HepG2 (cell line): ENCODE data around the gene RIMBP2. TPM values are rescaled to one million over a fixed set of nuclear protein-coding genes. Genes with fewer than 3 reads are reported as not detected.

Experiments used
- ATAC-seq: fragments of 200-7000 bp; cut with Tn5 transposase; 3 replicates; pipeline ENCODE4 v1.9.1; 2020; ENCODE audit warnings: mild to moderate bottlenecking, moderate library complexity
- BruUV-seq: library from RNA; stranded (reverse); fragments of 400-500 nt; replicated peaks from 2 replicates; lab custom pipeline; 2021; lab: Mats Ljungman, UMichigan
- CTCF ChIA-PET: fragments of 300-600 bp; formaldehyde crosslinking; extraction: SDS; loops from one replicate; lab custom pipeline; 2021; ENCODE audit warnings: low total read pairs, inconsistent platforms, low intra/inter-chr PET ratio; lab: Yijun Ruan, JAX
- POLR2A ChIA-PET: fragments of 350-600 bp; sonication (Branson Sonifier 250); formaldehyde crosslinking; loops from one replicate; lab custom pipeline; 2020; ENCODE audit warnings: antibody characterized with exemption, inconsistent platforms; lab: Yijun Ruan, JAX
- DNase-seq: peaks from one replicate; pipeline ENCODE4 v3.0.0-alpha.2; 2015; ENCODE audit warnings: low spot score
- FAIRE-seq: peaks from 3 replicates; lab custom pipeline; 2011; peaks lifted over from hg19 to GRCh38; lab: Jason Lieb, UNC
- H2AFZ ChIP-seq: one replicate; pipeline ENCODE4 v1.6.1; 2011; ENCODE audit warnings: low read length, inconsistent platforms
- H3K27ac ChIP-seq: fragments of 300-600 bp; 3 replicates; pipeline ENCODE4 v1.8.0; 2011; ENCODE audit warnings: mixed run types, mild to moderate bottlenecking, mixed read lengths, low read length, inconsistent platforms; ENCODE audit not compliant: insufficient read depth; ENCODE audit errors: extremely low read length
- H3K27me3 ChIP-seq, 2 experiments: fragments of 200-600 bp in 1 of 2; 2 replicates in 1 of 2; 3 replicates in 1 of 2; pipeline versions ENCODE4 v1.6.0 to v1.8.0; 2011; ENCODE audit warnings: low read length in 2 of 2, mild to moderate bottlenecking in 2 of 2, moderate library complexity in 2 of 2, inconsistent platforms in 1 of 2; ENCODE audit not compliant: insufficient read depth in 2 of 2, control insufficient read depth in 1 of 2
- H3K36me3 ChIP-seq, 2 experiments: fragments of 200-600 bp in 1 of 2; replicated peaks in 1 of 2; 2 replicates in 1 of 2; 3 replicates in 1 of 2; pipeline versions ENCODE4 v1.5.1 to v1.8.0; 2011; ENCODE audit warnings: low read length in 2 of 2, inconsistent platforms in 1 of 2; ENCODE audit not compliant: insufficient read depth in 2 of 2, control insufficient read depth in 1 of 2
- H3K4me1 ChIP-seq: 2 replicates; pipeline ENCODE4 v1.5.1; 2012; ENCODE audit warnings: low read length, inconsistent platforms; ENCODE audit not compliant: insufficient read depth
- H3K4me2 ChIP-seq: 2 replicates; pipeline ENCODE4 v1.6.0; 2011; ENCODE audit warnings: low read depth, low read length, inconsistent platforms
- H3K4me3 ChIP-seq, 3 experiments: fragments of 200-600 bp in 1 of 3; sonication (generic), shearing (Covaris generic) in 1 of 3; replicated peaks in 1 of 3; 2 replicates each; pipeline ENCODE4 v1.5.1; 2011 to 2016; ENCODE audit warnings: low read length in 3 of 3, inconsistent platforms in 2 of 3, low read depth in 2 of 3, mild to moderate bottlenecking in 2 of 3, control low read depth in 1 of 3, mixed read lengths in 1 of 3; ENCODE audit not compliant: insufficient read depth in 1 of 3
- H3K79me2 ChIP-seq: one replicate; pipeline ENCODE4 v1.6.1; 2011; ENCODE audit warnings: low read length, inconsistent platforms; ENCODE audit not compliant: insufficient read depth
- H3K9ac ChIP-seq: 2 replicates; pipeline ENCODE4 v1.6.0; 2011; ENCODE audit warnings: mild to moderate bottlenecking, low read depth, low read length, inconsistent platforms; ENCODE audit not compliant: insufficient read depth
- H3K9me3 ChIP-seq: 2 replicates; pipeline ENCODE4 v1.5.1; 2012; ENCODE audit warnings: mild to moderate bottlenecking, low read length
- H4K20me1 ChIP-seq: 2 replicates; pipeline ENCODE4 v1.6.0; 2011; ENCODE audit warnings: inconsistent platforms, mild to moderate bottlenecking, low read length, moderate library complexity; ENCODE audit not compliant: insufficient read depth
- ARNT ChIP-seq: fragments of 450-650 bp; IDR thresholded peaks from 2 replicates; pipeline ENCODE4 v1.6.1; 2017
- CREB1 ChIP-seq, 2 experiments: fragments of 450-650 bp in 1 of 2; IDR thresholded peaks; 2 replicates each; pipeline ENCODE4 v1.6.1; 2016 to 2017; ENCODE audit warnings: control low read depth in 1 of 2, mild to moderate bottlenecking in 1 of 2, missing compliant biosample characterization in 1 of 2, missing genetic modification characterization in 1 of 2
- EEA1 ChIP-seq: sonication (generic); formaldehyde crosslinking; IDR thresholded peaks from 2 replicates; pipeline ENCODE4 v1.5.1; 2020; ENCODE audit warnings: mild to moderate bottlenecking, missing genetic modification reagents, borderline replicate concordance
- FLYWCH1 ChIP-seq: sonication (generic); formaldehyde crosslinking; IDR thresholded peaks from 2 replicates; pipeline ENCODE4 v1.8.1; 2023; ENCODE audit warnings: mild to moderate bottlenecking, missing genetic modification reagents
- ZNF224 ChIP-seq: sonication (generic); formaldehyde crosslinking; IDR thresholded peaks from 2 replicates; pipeline ENCODE4 v1.5.0; 2020; ENCODE audit warnings: mild to moderate bottlenecking, missing genetic modification reagents
- ZSCAN22 ChIP-seq: sonication (generic); formaldehyde crosslinking; IDR thresholded peaks from 2 replicates; pipeline ENCODE4 v1.4.0; 2020; ENCODE audit warnings: mild to moderate bottlenecking, missing genetic modification reagents
- WGBS: methylation state at CpG from one replicate; pipeline ENCODE4 v1.1.6; 2017; ENCODE audit warnings: low lambda C conversion rate; 5-methylcytosine and 5-hydroxymethylcytosine counted together
- in situ Hi-C: cut with HindIII; loops from 2 replicates; pipeline ENCODE4 v1.10.0; 2017; ENCODE audit warnings: low pct_unique_long_range_greater_than_20kb; ENCODE audit not compliant: extremely low pct_ligation_motif_present
- intact Hi-C: fragments of 100-400 bp; cut with micrococcal nuclease; formaldehyde crosslinking; loops from one replicate; pipeline ENCODE4 v1.10.0; 2022; ENCODE audit not compliant: unreplicated experiment
- polyA plus RNA-seq, 8 experiments: library from polyadenylated mRNA; depleted of rRNA in 3 of 8; stranded (reverse) in 7 of 8; unstranded in 1 of 8; fragments of >200 nt; fragmentation: Illumina TruSeq in 4 of 8; extraction: Trizol in 4 of 8; gene quantifications; 2 replicates each; pipeline versions ENCODE4 v1.2.1 to v1.2.3, GENCODE V29; 2011 to 2016; ENCODE audit warnings: low read depth in 4 of 8, missing spikeins in 1 of 8, mixed read lengths in 1 of 8; ENCODE audit not compliant: insufficient read depth in 1 of 8
- total RNA-seq, 5 experiments: library from RNA; depleted of rRNA; stranded (reverse); fragments of >200 nt; fragmentation: Illumina TruSeq; extraction: Trizol; gene quantifications; 2 replicates each; pipeline ENCODE4 v1.2.3, GENCODE V29; 2016; ENCODE audit warnings: low read depth in 1 of 5
- TF ChIP-seq, protein P1 (sequence below): IDR thresholded peaks from 2 replicates; pipeline ENCODE4 v1.6.1; 2016; ENCODE audit warnings: low read depth, missing genetic modification reagents, missing compliant biosample characterization

Gene RIMBP2
- total and polyA plus RNA-seq, 2 of the 13 experiments (the other 11 are each of a cell fraction or from before 2014, with no cell fraction given): 0.03 TPM; not detected in 1

DNA sequence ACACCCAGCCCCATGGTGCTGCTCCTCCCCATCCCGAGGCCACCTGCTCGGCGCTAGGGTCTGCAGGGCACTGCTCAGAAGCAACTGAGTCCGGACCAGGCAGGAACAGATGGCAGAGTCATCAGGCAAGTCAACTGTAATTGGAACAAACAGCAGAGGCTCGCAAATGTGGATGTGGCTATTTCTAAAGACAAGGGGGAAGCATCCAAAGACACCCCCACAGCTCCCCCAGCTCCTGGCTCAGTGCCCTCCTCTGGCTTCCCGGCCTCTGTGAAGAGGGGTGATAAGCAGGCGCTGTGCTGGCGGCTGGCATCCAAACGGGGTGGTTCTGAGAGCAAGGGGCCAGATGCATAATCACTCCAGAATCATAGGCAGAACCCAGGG lies 252.8 kb downstream of the RIMBP2 start:
- no peak for TF ChIP-seq CREB1 (IDR thresholded peaks at IDR 0.05)
- no peak for TF ChIP-seq CREB1 (CRISPR knock-in tag; IDR thresholded peaks at IDR 0.05)
- TF ChIP-seq ZNF224 (CRISPR knock-in tag): no peak
- no peak for TF ChIP-seq EEA1 (CRISPR knock-in tag)
- no peak for TF ChIP-seq ZSCAN22 (CRISPR knock-in tag)
- no peak for TF ChIP-seq ARNT
- TF ChIP-seq, protein P1, sequence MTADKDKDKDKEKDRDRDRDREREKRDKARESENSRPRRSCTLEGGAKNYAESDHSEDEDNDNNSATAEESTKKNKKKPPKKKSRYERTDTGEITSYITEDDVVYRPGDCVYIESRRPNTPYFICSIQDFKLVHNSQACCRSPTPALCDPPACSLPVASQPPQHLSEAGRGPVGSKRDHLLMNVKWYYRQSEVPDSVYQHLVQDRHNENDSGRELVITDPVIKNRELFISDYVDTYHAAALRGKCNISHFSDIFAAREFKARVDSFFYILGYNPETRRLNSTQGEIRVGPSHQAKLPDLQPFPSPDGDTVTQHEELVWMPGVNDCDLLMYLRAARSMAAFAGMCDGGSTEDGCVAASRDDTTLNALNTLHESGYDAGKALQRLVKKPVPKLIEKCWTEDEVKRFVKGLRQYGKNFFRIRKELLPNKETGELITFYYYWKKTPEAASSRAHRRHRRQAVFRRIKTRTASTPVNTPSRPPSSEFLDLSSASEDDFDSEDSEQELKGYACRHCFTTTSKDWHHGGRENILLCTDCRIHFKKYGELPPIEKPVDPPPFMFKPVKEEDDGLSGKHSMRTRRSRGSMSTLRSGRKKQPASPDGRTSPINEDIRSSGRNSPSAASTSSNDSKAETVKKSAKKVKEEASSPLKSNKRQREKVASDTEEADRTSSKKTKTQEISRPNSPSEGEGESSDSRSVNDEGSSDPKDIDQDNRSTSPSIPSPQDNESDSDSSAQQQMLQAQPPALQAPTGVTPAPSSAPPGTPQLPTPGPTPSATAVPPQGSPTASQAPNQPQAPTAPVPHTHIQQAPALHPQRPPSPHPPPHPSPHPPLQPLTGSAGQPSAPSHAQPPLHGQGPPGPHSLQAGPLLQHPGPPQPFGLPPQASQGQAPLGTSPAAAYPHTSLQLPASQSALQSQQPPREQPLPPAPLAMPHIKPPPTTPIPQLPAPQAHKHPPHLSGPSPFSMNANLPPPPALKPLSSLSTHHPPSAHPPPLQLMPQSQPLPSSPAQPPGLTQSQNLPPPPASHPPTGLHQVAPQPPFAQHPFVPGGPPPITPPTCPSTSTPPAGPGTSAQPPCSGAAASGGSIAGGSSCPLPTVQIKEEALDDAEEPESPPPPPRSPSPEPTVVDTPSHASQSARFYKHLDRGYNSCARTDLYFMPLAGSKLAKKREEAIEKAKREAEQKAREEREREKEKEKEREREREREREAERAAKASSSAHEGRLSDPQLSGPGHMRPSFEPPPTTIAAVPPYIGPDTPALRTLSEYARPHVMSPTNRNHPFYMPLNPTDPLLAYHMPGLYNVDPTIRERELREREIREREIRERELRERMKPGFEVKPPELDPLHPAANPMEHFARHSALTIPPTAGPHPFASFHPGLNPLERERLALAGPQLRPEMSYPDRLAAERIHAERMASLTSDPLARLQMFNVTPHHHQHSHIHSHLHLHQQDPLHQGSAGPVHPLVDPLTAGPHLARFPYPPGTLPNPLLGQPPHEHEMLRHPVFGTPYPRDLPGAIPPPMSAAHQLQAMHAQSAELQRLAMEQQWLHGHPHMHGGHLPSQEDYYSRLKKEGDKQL (CRISPR knock-in tag): no peak
- no peak for TF ChIP-seq FLYWCH1 (CRISPR knock-in tag)
- TF ChIP-seq, all 625 proteins: peak for 0
- Histone ChIP-seq H3K4me3 (no peak overlapping the region), H3K27me3 (peaks cover 0 to 11% of the 10 kb centered on the region in 2 experiments; a peak in 1 of 5 replicates), H3K9me3 (peaks cover 15% of the 10 kb centered on the region), H3K79me2 (no peaks in the 10 kb centered on the region), H4K20me1 (no peaks in the 10 kb centered on the region), H3K36me3 (no peaks in the 10 kb centered on the region), H3K4me1 (no peaks in the 10 kb centered on the region), H3K4me2 (no peak overlapping the region), H3K27ac (no peak overlapping the region), H3K9ac (no peak overlapping the region), H2AFZ (no peak overlapping the region)
- DNase-seq: no peak
- POLR2A ChIA-PET: no interaction called here
- no peak for ATAC-seq
- in situ Hi-C loops (no loop called here), intact Hi-C loops (loop anchor here (10.0 kb wide), 1 partner anchor 282 kb away; no protein-coding TSS in a partner anchor)
- CTCF ChIA-PET: no interaction called here
- FAIRE-seq: no peak
- BruUV-seq: no TSS peak
- WGBS: 29% methylated on average over 4 of the region's 9 CpGs
